ENCODE measurements around the gene ALG1. TPM values are rescaled to one million over a fixed set of nuclear protein-coding genes. Genes with fewer than 3 reads are reported as not detected.

ALG1 gene
- total and polyA plus RNA-seq, 2 of the 13 experiments (the other 11 are each of a cell fraction or from before 2014, with no cell fraction given): 43.3 to 75.6 TPM

- TF ChIP-seq ZNF441 (CRISPR knock-in tag; IDR thresholded peaks at IDR 0.05; ENCODE audit: borderline replicate concordance) (peak; percentile 90), MED8 (CRISPR knock-in tag; IDR thresholded peaks at IDR 0.05; ENCODE audit: insufficient replicate concordance) (peak; percentile 57), ZNF747 (CRISPR knock-in tag; IDR thresholded peaks at IDR 0.05; ENCODE audit: borderline replicate concordance) (peak; percentile 62; the same call in 1 of the 2 replicates), CBFB (CRISPR knock-in tag; IDR thresholded peaks at IDR 0.05) (peak; percentile 85), CCDC6 (CRISPR knock-in tag; IDR thresholded peaks at IDR 0.05) (peak; percentile 89), TSC22D2 (CRISPR knock-in tag; IDR thresholded peaks at IDR 0.05; ENCODE audit: borderline replicate concordance) (peak; percentile 32; the same call in 1 of the 2 replicates), ZNF343 (CRISPR knock-in tag; IDR thresholded peaks at IDR 0.05) (peak; percentile 57; the same call in 1 of the 2 replicates)
- TF ChIP-seq, protein P1, sequence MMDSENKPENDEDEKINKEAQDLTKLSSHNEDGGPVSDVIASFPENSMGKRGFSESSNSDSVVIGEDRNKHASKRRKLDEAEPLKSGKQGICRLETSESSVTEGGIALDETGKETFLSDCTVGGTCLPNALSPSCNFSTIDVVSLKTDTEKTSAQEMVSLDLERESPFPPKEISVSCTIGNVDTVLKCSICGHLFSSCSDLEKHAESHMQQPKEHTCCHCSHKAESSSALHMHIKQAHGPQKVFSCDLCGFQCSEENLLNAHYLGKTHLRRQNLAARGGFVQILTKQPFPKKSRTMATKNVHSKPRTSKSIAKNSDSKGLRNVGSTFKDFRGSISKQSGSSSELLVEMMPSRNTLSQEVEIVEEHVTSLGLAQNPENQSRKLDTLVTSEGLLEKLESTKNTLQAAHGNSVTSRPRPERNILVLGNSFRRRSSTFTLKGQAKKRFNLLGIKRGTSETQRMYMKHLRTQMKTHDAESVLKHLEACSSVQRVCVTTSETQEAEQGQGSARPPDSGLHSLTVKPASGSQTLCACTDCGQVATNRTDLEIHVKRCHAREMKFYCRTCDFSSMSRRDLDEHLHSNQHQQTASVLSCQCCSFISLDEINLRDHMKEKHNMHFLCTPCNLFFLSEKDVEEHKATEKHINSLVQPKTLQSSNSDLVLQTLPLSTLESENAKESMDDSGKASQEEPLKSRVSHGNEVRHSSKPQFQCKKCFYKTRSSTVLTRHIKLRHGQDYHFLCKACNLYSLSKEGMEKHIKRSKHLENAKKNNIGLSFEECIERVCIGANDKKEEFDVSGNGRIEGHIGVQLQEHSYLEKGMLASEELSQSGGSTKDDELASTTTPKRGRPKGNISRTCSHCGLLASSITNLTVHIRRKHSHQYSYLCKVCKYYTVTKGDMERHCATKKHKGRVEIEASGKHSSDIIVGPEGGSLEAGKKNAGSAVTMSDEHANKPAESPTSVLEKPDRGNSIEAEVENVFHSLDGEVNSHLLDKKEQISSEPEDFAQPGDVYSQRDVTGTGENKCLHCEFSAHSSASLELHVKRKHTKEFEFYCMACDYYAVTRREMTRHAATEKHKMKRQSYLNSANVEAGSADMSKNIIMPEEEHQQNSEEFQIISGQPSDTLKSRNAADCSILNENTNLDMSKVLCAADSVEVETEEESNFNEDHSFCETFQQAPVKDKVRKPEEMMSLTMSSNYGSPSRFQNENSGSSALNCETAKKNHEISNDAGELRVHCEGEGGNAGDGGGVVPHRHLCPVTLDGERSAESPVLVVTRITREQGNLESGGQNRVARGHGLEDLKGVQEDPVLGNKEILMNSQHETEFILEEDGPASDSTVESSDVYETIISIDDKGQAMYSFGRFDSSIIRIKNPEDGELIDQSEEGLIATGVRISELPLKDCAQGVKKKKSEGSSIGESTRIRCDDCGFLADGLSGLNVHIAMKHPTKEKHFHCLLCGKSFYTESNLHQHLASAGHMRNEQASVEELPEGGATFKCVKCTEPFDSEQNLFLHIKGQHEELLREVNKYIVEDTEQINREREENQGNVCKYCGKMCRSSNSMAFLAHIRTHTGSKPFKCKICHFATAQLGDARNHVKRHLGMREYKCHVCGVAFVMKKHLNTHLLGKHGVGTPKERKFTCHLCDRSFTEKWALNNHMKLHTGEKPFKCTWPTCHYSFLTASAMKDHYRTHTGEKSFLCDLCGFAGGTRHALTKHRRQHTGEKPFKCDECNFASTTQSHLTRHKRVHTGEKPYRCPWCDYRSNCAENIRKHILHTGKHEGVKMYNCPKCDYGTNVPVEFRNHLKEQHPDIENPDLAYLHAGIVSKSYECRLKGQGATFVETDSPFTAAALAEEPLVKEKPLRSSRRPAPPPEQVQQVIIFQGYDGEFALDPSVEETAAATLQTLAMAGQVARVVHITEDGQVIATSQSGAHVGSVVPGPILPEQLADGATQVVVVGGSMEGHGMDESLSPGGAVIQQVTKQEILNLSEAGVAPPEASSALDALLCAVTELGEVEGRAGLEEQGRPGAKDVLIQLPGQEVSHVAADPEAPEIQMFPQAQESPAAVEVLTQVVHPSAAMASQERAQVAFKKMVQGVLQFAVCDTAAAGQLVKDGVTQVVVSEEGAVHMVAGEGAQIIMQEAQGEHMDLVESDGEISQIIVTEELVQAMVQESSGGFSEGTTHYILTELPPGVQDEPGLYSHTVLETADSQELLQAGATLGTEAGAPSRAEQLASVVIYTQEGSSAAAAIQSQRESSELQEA (CRISPR knock-in tag; IDR thresholded peaks at IDR 0.05; ENCODE audit: not compliant biosample characterization): peak; percentile 77
- TF ChIP-seq, protein P2, sequence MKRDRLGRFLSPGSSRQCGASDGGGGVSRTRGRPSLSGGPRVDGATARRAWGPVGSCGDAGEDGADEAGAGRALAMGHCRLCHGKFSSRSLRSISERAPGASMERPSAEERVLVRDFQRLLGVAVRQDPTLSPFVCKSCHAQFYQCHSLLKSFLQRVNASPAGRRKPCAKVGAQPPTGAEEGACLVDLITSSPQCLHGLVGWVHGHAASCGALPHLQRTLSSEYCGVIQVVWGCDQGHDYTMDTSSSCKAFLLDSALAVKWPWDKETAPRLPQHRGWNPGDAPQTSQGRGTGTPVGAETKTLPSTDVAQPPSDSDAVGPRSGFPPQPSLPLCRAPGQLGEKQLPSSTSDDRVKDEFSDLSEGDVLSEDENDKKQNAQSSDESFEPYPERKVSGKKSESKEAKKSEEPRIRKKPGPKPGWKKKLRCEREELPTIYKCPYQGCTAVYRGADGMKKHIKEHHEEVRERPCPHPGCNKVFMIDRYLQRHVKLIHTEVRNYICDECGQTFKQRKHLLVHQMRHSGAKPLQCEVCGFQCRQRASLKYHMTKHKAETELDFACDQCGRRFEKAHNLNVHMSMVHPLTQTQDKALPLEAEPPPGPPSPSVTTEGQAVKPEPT (CRISPR knock-in tag; IDR thresholded peaks at IDR 0.05; ENCODE audit: low read depth): peak; percentile 71; the same call in 1 of the 2 replicates
- TF ChIP-seq, protein P3, sequence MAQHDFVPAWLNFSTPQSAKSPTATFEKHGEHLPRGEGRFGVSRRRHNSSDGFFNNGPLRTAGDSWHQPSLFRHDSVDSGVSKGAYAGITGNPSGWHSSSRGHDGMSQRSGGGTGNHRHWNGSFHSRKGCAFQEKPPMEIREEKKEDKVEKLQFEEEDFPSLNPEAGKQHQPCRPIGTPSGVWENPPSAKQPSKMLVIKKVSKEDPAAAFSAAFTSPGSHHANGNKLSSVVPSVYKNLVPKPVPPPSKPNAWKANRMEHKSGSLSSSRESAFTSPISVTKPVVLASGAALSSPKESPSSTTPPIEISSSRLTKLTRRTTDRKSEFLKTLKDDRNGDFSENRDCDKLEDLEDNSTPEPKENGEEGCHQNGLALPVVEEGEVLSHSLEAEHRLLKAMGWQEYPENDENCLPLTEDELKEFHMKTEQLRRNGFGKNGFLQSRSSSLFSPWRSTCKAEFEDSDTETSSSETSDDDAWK (CRISPR knock-in tag; IDR thresholded peaks at IDR 0.05): no peak
- TF ChIP-seq, protein P4, sequence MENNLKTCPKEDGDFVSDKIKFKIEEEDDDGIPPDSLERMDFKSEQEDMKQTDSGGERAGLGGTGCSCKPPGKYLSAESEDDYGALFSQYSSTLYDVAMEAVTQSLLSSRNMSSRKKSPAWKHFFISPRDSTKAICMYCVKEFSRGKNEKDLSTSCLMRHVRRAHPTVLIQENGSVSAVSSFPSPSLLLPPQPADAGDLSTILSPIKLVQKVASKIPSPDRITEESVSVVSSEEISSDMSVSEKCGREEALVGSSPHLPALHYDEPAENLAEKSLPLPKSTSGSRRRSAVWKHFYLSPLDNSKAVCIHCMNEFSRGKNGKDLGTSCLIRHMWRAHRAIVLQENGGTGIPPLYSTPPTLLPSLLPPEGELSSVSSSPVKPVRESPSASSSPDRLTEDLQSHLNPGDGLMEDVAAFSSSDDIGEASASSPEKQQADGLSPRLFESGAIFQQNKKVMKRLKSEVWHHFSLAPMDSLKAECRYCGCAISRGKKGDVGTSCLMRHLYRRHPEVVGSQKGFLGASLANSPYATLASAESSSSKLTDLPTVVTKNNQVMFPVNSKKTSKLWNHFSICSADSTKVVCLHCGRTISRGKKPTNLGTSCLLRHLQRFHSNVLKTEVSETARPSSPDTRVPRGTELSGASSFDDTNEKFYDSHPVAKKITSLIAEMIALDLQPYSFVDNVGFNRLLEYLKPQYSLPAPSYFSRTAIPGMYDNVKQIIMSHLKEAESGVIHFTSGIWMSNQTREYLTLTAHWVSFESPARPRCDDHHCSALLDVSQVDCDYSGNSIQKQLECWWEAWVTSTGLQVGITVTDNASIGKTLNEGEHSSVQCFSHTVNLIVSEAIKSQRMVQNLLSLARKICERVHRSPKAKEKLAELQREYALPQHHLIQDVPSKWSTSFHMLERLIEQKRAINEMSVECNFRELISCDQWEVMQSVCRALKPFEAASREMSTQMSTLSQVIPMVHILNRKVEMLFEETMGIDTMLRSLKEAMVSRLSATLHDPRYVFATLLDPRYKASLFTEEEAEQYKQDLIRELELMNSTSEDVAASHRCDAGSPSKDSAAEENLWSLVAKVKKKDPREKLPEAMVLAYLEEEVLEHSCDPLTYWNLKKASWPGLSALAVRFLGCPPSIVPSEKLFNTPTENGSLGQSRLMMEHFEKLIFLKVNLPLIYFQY (CRISPR knock-in tag; IDR thresholded peaks at IDR 0.05; ENCODE audit: borderline replicate concordance): peak; percentile 37; the same call in 1 of the 2 replicates
Measured at GRCh38 chr16:5033256-5034166, 38.1 kb upstream of the ALG1 start, which contains the start of gene NAGPA (continued).
